Sigmoid colon (tissue), 4 donors: Measurements from ENCODE around the gene CHRNA7.

Experiments
- CTCF ChIP-seq, 4 experiments: fragments of 450-650 bp in 3 of 4; fragments of 200-600 bp in 1 of 4; IDR thresholded peaks; one replicate each; pipeline ENCODE4 v1.5.1; 2016 to 2019; ENCODE audit warnings: antibody characterized with exemption in 4 of 4, mild to moderate bottlenecking in 3 of 4, moderate library complexity in 2 of 4
- POLR2AphosphoS5 ChIP-seq, 4 donors: sonication (generic); formaldehyde crosslinking; IDR thresholded peaks; one replicate each; pipeline ENCODE4 v1.6.1; 2017; ENCODE audit warnings: antibody characterized with exemption in 4 of 4

DNA sequence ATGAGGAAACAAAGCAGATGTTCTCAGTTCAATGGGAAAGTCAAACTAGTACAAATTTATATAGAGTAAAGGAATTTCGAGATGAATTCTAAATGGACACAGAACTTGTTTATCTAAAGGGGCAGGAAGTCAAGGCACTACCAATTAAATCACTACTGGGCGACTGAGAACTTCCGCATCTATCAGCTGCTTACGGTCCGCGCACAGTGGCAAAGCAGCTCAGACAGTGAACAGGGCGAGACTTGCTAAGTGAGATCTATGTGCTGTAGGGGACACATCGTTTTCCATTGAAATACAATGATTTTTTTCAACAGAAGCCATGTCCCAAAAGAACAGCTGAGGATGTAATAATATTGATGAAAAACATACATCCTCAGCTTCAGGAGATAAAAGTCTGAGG, 105.0 kb downstream of the CHRNA7 start:
- no peak for TF ChIP-seq POLR2AphosphoS5 (IDR thresholded peaks at IDR 0.05)
- TF ChIP-seq CTCF (IDR thresholded peaks at IDR 0.05) = no peak
